CD1c-positive myeloid dendritic cell (primary cell): ENCODE data around the gene MLNR.
A peak's percentile ranks its signal among the peaks of the same experiment; 100 is the strongest.

Experiments used
- DNase-seq: peaks from one replicate; pipeline ENCODE4 v3.0.0-alpha.2; 2016; ENCODE audit errors: extremely low spot score

The MLNR gene

DNA sequence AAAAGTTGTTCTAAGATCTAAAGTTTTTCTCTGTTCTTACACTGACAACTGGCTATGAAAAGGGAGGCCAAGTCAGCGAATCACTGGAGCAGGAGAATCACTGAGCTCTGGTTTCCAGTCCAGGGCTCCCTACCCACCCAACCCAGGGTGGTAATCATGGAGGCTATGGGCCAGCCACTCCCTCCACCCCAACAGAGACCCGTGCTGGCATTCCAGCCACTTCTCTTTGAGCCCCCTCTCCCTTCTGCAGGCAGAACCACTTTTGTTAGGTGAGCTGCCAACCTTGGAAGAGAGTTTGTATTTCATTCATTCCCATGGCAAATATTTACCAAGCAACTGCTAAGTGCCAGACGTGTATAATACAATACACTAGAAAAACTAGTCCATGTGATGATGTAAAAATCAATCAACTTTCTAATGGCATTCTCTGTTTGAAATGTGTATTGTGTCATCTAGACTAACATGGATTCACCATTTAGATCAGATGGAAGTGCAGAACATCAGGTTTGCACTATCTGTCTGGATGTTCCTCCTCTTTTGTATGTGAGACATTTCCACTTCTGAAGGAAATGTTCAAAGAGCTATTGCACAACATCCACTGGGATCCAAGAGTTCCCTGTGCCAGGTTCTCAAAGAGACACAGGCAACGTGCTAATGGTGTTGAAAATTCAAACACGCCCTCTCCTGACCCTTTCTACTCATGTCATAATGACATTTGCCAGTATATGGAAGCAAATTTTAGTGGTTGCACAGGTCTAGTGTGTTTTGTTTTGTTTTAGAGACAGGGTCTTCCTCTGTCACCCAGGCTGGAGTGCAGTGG lies 5.3 kb downstream of the MLNR start:
- DNase-seq: no peak

GRCh38 chr13:49226613-49227012 lies 6.5 kb downstream of the MLNR start:
- DNase-seq: no peak

DNA sequence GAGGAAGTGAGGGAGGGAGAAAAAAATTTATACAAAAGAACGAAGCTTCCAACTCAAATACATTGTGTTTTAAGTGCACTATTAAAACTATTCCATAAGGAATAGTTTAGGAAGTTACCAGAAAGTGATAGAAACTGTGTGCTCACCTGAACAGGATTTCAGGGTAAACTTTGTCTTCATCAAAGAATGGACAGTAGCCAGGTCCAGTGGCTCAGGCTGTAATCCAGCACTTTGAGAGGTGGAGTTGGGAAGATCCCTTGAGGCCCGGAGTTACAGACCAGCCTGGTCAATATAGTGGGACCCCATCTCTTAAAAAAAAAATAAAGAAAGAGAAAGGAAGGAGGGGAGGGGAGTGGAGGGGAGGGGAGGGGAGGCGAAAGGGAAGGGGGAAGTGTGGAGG lies 14.6 kb downstream of the MLNR start:
- DNase-seq: no peak

GRCh38 chr13:49235856-49236431 lies 15.8 kb downstream of the MLNR start:
- DNase-seq: no peak

DNA sequence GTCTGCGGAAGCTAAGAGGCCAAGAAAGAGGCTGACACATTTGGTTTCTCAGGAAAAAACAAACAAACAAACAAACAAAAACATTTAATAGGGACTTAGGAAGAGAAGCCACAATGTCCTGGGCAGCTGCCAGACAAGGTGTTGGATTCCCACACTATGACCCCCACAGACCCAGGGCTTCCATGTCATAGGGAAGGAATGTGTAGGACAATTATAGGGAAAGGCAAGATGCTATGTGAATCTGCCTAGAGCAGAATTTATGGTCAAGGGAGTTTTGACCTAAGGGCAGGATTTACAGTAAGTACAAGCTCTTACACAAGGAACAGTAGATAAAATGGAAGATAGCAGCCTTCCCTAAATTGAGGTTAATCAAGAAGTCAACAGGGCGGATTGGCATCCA lies 18.5 kb downstream of the MLNR start:
- no peak for DNase-seq

GRCh38 chr13:49240017-49240416 lies 19.9 kb downstream of the MLNR start:
- DNase-seq: peak; percentile 47

DNA sequence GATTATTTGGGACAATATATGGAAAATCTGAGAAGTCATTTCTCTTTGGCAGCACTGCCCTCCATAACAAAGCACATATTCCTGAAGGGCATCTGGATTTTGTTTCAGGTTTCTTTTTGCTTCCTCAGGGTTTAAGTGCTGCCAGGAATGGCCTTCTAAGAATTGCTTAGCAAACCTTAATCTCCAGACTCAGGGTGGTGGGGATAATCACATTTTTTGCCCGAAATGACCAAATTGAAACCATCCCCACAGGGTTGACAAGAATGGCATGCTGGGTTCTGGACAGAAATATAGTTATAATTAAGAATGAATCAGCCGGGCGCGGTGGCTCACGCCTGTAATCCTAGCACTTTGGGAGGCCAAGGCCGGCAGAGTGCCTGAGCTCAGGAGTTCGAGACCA lies 21.2 kb downstream of the MLNR start:
- no peak for DNase-seq

DNA sequence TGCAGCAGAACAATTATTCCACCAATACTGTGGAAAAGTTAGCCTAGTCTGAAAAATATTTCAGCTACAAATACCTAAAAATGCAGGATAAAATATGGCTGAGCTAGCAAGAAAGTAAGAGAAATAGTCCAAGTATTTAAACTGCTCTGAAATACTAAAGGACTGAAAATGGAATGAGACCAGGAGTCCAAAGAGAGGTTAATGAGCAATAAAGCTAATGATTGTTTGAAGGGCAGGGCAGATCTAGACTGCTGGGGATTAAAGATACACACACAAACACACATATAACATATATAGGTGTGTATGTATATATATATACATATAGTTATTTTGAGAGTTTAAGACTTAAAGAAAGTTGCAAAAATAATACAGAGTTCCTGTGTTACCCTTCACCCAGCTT lies 25.0 kb downstream of the MLNR start:
- no peak for DNase-seq

DNA sequence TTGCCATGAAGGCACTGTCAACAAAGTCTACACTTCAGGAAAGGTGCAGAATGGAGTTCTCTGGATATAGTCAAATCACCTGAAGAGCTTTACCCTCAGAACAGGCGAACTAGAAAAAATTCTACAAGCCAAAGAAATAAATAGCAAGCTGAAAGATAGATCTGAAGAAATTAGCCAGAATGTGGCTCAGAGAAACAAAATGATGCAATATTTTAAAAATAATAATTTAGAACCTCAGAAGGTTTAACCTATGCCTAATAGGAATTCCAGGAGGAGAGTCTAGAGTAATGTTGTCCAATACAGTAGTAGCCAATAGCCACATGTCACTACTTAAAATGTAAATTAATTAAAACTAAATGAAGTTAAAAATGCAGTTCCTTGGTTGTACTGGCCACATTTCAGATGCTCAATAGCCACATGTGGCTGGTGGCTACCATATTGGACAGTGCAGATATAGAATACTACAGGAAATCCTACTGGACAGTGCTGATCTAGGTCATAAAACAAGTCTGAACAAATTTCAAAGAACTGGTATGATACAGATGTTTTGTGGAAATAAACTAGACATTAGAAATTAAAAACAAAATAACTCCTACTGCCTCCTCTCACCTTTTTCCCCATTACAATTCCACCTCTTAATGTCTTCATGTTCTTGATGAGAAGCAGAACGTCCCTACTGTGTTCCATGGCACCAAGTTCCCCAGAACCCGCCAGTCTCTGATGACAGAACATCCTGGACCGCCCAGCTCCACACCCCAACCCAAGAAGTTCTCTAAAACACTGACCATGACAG lies 26.9 kb downstream of the MLNR start:
- DNase-seq: peak; percentile 84

DNA sequence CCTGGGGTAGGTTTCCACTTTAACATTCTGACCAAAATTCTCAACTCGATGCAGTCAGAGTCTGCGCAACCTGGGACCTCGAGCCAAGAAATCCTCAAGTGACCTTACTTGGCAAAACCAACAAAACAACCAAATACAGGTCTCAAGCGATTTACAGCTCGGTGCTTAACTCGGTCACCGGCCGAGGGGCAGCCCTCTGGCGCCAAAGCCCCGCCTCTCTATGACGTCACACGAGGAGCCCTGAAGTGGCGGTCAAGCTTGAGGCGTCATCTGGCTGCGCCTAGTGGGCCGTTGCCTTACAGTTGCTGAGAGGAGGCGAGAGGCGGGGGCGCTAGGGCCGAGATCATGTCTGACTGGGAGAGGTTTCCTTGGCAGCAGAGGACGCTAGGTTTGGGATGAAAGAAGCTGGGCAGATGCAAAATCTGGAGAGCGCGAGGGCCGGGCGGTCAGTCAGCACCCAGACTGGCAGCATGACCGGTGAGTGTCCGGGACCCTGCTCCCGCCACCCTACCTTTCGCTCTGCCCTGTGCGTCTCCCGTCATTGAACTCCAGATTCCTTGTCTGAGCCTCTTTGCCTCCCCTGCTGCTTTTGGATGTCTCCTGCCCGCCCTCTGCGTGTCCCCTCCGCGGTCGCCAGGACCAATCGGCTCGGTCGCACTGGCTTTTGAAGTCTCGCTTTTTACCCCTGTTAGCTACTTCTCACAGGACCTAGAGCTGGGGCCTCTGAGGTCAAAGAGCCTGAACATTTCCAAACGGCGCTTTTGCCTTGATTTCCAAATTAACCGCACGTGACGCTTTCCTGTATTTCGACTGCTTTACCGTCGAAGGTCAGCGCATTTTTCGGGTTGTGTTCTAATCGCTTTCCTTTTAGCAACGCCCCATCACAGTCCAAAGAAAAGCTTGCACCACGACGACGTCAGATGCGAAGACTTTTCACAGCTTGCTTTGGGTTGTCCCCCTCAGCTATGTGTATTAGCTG lies 27.8 kb downstream of the MLNR start, which contains the start of gene CDADC1:
Gene CDADC1, plus strand, starts transcription at position 283 of the 979 bp plus-strand sequence. Its CDS starts 113 bp downstream, at position 396.
- peak; percentile 98 for DNase-seq

GRCh38 chr13:49248622-49249002 lies 28.5 kb downstream of the MLNR start:
- DNase-seq: no peak

DNA sequence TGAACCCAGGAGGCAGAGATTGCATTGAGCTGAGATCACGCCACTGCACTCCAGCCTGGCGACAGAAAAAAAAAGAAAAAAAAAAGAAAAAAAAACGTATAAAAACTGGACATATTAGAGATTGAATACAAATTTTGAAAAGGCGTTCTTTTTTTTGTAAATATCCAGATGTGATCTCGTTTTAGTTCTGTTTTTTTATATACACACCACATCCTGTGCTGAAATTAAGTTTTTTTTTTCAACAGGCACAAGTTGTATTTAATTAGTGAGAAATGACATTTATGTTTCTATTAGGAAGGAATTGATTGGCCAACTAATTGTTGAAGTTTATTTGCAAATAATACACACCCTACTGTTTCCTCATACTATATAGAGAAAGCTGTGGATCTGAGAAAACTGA lies 31.2 kb downstream of the MLNR start:
- no peak for DNase-seq

GRCh38 chr13:49253310-49253709 lies 33.2 kb downstream of the MLNR start:
- no peak for DNase-seq

GRCh38 chr13:49254007-49254406 lies 33.9 kb downstream of the MLNR start:
- no peak for DNase-seq

DNA sequence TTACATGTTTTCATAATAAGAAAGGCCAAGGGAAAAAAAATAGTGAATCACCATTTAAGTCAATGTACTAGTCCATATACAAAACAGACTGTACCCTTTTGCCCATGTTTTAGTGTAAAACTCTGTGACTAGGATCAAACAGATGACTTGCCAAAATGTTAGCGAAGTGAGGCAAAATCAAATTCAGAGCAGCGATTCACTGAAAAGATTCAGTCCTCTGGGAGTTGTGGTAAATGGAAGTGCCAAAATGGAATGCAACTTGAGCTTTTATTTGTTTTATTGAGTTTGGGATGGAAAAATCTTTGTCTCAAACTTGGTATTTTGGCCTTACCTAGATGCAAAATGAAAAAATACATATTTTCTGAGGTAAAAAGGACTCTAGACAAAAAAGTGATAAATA lies 36.7 kb downstream of the MLNR start:
- DNase-seq: no peak

DNA sequence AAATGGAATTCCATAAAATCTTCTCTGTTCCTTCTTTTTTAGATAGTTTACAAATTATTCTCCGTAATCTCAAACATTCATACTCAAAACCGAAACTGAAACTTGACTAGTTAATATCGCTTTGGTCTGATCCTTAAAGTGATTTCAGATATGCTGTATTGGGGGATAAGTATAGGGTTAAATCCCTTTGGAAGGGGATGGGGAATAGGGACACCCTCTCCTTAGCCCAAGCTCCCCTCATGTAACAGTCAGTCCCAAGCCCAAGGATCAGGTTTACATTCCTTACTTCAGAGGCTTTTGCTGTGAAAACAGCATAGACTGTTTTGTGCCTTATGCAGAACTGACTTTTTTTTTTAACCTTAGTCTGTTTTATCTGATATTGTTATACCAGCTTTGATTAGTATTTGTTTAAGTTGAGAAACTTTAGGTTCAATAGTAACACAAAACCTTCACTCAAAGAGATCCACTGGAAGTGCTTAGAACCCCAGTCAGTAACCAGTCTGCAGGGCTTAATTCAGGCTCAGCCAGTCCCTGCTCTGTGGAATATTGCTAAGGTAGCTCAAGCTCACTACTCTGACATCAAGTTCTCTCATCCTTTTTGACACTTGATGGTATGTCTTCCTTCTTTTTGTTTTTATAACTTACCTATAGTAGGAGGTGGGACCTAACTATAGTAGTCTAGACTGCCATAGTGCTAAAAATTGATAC lies 38.1 kb downstream of the MLNR start:
- DNase-seq: peak; percentile 16

GRCh38 chr13:49259586-49259985 lies 39.4 kb downstream of the MLNR start:
- DNase-seq: no peak

GRCh38 chr13:49262634-49263033 lies 42.5 kb downstream of the MLNR start:
- no peak for DNase-seq

DNA sequence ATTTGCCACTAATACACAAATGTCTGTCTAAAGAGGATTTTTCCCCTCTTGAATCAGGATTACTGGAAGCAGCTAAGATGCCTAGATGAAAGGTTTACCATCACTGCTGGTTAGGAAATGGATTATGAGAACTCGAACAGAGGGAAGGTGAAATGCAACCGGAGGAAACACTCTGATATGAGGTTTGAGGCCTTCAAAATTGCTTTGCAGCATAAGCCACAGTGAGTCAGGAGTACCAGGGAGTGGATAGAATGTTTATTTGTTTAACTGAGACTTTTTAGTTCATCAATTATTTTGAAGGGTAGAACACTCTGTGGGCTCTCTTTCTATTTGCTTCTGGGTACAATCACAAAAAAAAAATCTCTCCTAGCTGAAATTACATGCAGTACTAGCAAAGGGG lies 45.7 kb downstream of the MLNR start:
- DNase-seq: no peak

DNA sequence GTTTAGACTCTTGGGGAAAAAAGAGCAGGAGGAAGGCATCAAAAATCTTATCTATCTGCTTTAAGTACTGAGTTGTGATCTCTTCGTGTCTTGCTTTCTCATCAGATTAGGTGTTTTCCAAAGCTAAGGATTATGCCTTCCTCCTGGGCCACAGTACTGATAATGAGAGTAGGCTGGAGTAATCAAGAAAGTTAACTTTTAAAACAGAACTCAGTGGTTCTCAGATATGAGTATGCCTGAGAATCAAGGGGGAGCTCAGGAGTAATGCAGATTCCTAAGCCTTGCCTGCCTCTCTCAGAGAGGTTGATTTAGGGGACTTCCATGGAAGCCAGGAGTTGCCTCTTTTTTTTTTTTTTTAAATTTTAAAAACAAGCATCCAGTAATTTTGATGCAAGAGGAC lies 51.1 kb downstream of the MLNR start:
- DNase-seq: no peak
